ENCODE data around the gene FAM210B.
A peak's percentile ranks its signal among the peaks of the same experiment; 100 is the strongest.
"Not testable (repeated sequence)": the region's sequence is repeated elsewhere in the genome, so short reads cannot be mapped to it uniquely, and the experiment has no call there.

FAM210B gene, protein sequence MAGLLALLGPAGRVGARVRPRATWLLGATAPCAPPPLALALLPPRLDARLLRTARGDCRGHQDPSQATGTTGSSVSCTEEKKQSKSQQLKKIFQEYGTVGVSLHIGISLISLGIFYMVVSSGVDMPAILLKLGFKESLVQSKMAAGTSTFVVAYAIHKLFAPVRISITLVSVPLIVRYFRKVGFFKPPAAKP

GRCh38 chr20:56358600-56359211, at the start of gene FAM210B:
Gene FAM210B, plus strand, starts transcription at chr20:56358974. Its CDS starts 32 bp downstream, at chr20:56359006.
- peak; percentile 77 for DNase-seq (ENCODE audit: low read depth in 2 of 2)

DNA sequence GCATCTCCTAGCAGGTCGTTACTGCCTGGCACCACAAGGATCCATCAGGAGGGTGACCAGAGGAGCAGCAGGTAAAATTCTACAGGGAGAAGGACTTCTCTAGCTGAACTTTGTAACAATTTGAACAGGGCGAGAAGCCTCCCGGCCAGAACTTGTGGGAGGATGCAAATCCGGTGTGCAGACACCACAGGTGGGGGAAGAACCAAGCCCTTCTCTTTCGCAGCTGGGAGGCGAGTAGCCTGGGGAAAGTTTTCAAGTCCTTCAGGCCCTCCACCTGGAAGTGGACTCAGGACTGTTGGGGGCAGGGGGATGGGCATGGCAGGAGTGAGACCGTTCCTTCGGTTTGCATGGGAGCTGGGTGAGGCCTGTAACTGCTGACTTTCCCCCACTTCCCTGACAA, 42.7 kb upstream of the FAM210B start:
- DNase-seq (ENCODE audit: low read depth in 2 of 2): no peak

GRCh38 chr20:56316483-56316882, 42.3 kb upstream of the FAM210B start:
- no peak for DNase-seq (ENCODE audit: low read depth in 2 of 2)

DNA sequence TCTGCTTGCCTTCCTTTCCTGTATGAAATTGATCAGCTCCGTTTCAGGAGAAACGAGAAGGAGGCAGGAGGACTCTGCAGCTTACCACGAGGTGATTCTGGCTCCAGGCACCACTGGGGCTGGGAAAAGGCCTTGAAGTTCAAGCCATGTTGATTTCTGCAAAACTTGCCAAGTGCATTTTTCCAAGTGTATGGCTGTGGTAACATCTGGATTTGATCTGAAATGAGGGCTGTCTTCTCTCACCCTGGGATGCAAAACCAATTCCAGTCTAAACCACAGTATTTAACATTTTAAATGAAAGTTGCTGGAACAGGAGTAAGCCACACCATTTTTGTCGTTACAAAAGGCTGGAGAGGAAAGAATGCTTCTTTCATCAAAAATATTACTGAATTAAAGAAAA, 36.1 kb upstream of the FAM210B start:
- no peak for DNase-seq (ENCODE audit: low read depth in 2 of 2)

GRCh38 chr20:56323206-56323605, 35.6 kb upstream of the FAM210B start:
- DNase-seq (ENCODE audit: low read depth in 2 of 2): no peak

DNA sequence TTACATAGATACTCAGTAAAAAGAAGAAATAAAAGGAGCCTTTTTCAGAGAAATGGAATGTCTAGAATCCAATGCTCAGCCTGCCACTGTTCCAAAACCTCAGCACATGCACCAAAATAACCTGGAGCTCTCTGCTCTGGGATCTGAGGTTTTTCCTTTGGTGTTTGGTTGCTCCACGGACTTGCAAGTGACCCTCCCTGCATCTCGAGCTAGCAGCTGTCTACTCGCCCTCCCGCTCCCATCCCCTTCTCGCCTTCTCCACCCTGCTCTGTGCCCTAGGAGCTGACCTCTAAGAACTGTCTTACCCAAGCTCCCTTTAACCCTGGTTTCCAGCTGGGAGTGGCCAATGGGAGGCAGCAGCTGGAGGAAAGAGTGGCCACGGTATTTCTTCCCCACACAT, 35.1 kb upstream of the FAM210B start:
- no peak for DNase-seq (ENCODE audit: low read depth in 2 of 2)

GRCh38 chr20:56324806-56325205, 34.0 kb upstream of the FAM210B start:
- DNase-seq (ENCODE audit: low read depth in 2 of 2): no peak

DNA sequence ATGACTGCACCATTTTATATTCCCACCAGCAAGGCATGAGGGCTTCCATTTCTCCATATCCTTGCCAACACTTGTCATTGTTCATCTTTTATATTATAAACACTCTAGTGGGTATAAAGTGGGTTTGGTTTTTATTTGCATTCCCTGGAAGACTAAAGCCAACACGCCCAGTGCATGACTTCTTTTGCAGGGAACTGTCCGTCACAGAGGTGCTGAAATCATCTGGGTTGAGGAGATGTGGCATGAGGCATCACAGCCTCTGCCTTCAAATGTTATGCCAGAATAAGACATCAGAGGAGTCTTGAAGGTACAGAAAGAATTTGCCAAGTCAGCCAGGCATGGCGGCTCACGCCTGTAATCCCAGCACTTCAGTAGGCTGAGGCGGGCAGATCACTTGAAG, 29.9 kb upstream of the FAM210B start:
- DNase-seq (ENCODE audit: low read depth in 2 of 2): no peak

- not testable (repeated sequence) for DNase-seq (ENCODE audit: low read depth in 2 of 2)
Measured at GRCh38 chr20:56336709-56337108, 22.1 kb upstream of the FAM210B start.

- no peak for DNase-seq (ENCODE audit: low read depth in 2 of 2)
Measured at GRCh38 chr20:56342783-56343182, 16.0 kb upstream of the FAM210B start.

GRCh38 chr20:56343861-56344381, 14.9 kb upstream of the FAM210B start:
- peak; percentile 21 to 44 for DNase-seq (ENCODE audit: low read depth in 2 of 2)

DNA sequence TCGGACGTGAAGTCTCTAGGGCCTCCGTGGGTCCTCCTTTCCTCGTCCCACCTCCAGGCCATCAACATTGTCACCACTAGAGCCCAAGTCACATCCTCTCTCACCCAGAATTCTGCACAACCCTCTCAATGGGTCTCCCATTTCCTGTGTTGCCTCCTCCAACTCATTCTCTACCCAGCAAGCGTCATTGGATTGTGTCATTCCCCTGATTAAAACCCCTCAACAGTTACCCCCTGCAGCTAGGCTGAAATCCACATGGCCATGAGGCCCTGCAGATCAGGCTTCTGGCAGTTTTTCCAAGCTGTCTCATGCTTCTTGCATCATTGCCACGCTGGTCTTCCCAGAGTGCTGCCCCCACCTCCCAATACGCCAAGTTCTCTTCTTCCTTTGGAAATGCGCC, 12.9 kb upstream of the FAM210B start:
- DNase-seq (ENCODE audit: low read depth in 2 of 2): no peak

DNA sequence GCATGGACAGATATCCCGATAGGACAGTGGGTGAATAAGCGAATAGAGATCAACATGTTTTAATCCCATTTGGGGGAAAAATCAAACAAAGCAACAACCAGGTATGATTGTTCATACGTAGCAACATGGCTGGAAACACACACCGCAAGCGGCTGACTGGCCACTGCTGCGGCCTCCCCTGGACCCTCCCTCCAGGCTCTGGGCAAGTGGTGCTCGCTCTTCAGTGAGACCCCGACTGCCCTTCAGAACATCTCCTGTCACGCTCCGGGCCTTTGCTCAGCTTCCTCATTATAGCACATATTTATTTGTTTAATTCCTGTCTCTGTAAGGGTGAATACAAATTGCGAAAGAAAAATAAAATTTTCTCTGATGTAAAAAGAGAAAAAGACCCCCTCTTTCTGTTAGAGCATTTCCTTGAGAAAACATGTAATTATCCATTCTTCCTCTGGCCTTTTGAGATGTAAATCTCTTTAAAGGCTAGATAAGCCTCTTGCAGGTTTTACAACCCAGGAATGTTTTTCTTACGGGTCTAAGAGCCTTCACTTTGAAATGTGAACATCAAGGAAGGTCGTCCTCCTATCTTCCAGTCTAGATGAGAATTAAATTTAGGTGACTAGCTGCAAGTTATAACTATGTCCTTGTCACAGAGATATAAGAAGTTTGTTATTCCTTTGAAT, 11.0 kb upstream of the FAM210B start:
- no peak for DNase-seq (ENCODE audit: low read depth in 2 of 2)

GRCh38 chr20:56348305-56348693, 10.5 kb upstream of the FAM210B start:
- DNase-seq (ENCODE audit: low read depth in 2 of 2): no peak

- DNase-seq (ENCODE audit: low read depth in 2 of 2): no peak
Measured at GRCh38 chr20:56348746-56349145, 10.0 kb upstream of the FAM210B start.

DNA sequence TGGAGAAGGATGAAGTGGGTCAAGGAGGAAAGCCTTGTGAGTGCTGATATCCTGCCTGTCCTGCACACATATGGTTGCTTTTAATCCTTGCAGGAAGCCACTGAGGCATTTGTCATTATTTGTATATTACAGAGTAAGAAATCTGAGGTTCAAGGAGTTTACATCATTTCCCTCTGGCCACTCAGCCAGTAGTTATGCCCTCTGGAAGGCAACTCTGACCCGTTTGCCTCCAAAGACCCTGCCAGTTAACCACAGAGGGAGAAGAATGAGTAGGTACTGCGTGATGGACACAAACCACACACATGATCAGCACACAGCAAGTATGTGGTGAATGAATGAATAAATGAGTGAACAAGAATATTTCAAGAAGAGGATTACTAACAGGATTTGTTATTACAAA, 7.9 kb upstream of the FAM210B start:
- no peak for DNase-seq (ENCODE audit: low read depth in 2 of 2)

GRCh38 chr20:56352345-56353055, 6.3 kb upstream of the FAM210B start:
- DNase-seq (ENCODE audit: low read depth in 2 of 2): no peak

DNA sequence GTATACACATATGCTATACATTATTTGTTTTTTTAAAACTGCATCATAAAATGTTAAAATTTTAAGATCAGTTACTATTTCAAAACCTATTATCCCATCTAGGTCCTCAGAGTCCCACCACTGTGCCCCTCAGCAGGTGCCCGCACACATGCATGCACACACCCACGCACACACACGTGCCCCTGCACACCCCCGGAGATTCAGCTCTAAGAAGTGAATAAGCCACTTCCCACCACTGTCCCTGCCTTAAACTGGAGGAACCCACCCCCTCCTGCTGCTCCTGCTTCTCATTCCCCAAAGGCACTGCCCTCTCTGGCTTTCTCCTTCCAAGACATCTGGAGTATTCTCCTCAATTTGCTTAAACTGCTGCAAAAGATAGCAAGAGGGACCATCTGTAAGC, 5.4 kb upstream of the FAM210B start:
- no peak for DNase-seq (ENCODE audit: low read depth in 2 of 2)

DNA sequence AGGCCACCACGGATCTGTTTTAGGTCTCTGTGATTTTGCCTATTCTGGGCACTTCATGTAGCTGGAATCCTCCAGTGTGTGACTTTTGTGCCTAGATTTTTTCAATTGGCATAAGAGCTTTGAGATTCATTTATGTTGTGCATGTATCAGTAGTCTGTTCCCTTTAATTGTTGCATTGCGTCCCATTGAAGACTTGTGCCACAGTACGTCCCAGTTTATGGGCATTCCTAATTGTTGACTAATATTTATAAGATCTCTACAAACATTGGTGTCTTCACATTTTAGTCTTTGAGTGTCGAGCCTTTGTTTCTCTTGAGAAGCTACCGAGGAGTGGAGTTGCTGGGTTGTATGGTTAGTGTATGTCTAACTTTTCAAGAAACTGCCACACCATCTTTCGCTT, 704 bp upstream of the FAM210B start:
- DNase-seq (ENCODE audit: low read depth in 2 of 2): no peak

GRCh38 chr20:56359212-56360132, 698 bp downstream of the FAM210B start:
- DNase-seq (ENCODE audit: low read depth in 2 of 2): no peak

GRCh38 chr20:56360133-56360907, 1.5 kb downstream of the FAM210B start:
- DNase-seq (ENCODE audit: low read depth in 2 of 2): no peak

Measured in stimulated activated CD8-positive, alpha-beta memory T cell treated with anti-CD3 and anti-CD28 coated beads, Interleukin-15, amount 100 ng/mL, for 48 hours (primary cell).